ENCODE data around the gene METAP1D. TPM values are rescaled to one million over a fixed set of nuclear protein-coding genes. Genes with fewer than 3 reads are reported as not detected.

Gene METAP1D
- total RNA-seq, 4 donors from 2014 or later = 0.75 to 6.4 (median 3.6) TPM

- H3K4me1 ChIP-seq = peaks cover 0 to 6% (median 0%) of the 10 kb centered on the region in 4 donors
- no peak overlapping the region for H3K27ac ChIP-seq
- H3K9me3 ChIP-seq = no peaks in the 10 kb centered on the region
- H3K27me3 ChIP-seq = no peaks in the 10 kb centered on the region
- in situ Hi-C loops (cut with MboI; ENCODE audit: low pct_ligation_motif_present in 1 of 4, low pct_unique_long_range_greater_than_20kb in 1 of 4, low sequenced_read_pairs in 3 of 4) (no loop called here), intact Hi-C loops (cut with DNase I; ENCODE audit: low total_unique reads) (no loop called here)
- DNase-seq = no peak
- WGBS, 2 donors (ENCODE audit: low coverage in 1 of 2) = 87 to 100% methylated on average over 1 to 2 of the region's 2 CpGs
- TF ChIP-seq POLR2A (IDR thresholded peaks at IDR 0.05) (no peak), CTCF (IDR thresholded peaks at IDR 0.05) (no peak), POLR2AphosphoS5 (IDR thresholded peaks at IDR 0.05) (no peak), EP300 (IDR thresholded peaks at IDR 0.05; ENCODE audit: low read depth) (no peak)
- peaks cover 0 to 9% (median 3%) of the 10 kb centered on the region in 4 donors for H3K36me3 ChIP-seq
- H3K4me3 ChIP-seq = no peak overlapping the region
Measured at GRCh38 chr2:171963198-171963597, 36.6 kb upstream of the METAP1D start.

GRCh38 chr2:171964308-171964707 lies 35.4 kb upstream of the METAP1D start:
- Histone ChIP-seq H3K27me3 (no peaks in the 10 kb centered on the region), H3K4me3 (no peak overlapping the region), H3K4me1 (peaks cover 0 to 6% (median 0%) of the 10 kb centered on the region in 4 donors), H3K36me3 (peaks cover 0 to 9% (median 3%) of the 10 kb centered on the region in 4 donors), H3K9me3 (no peaks in the 10 kb centered on the region), H3K27ac (no peak overlapping the region)
- WGBS, 2 donors (ENCODE audit: low coverage in 1 of 2) = 92 to 100% methylated on average over 2 of the region's 2 CpGs
- no peak for DNase-seq
- TF ChIP-seq POLR2AphosphoS5 (IDR thresholded peaks at IDR 0.05) = no peak
- TF ChIP-seq CTCF (IDR thresholded peaks at IDR 0.05) = no peak
- no peak for TF ChIP-seq EP300 (IDR thresholded peaks at IDR 0.05; ENCODE audit: low read depth)
- TF ChIP-seq POLR2A (IDR thresholded peaks at IDR 0.05) = no peak
- in situ Hi-C loops (cut with MboI; ENCODE audit: low pct_ligation_motif_present in 1 of 4, low pct_unique_long_range_greater_than_20kb in 1 of 4, low sequenced_read_pairs in 3 of 4) = no loop called here
- intact Hi-C loops (cut with DNase I; ENCODE audit: low total_unique reads) = no loop called here

GRCh38 chr2:171965238-171965637 lies 34.5 kb upstream of the METAP1D start:
- Histone ChIP-seq H3K27me3 (no peaks in the 10 kb centered on the region), H3K4me1 (no peaks in the 10 kb centered on the region), H3K36me3 (peaks cover 0 to 9% (median 6%) of the 10 kb centered on the region in 4 donors), H3K9me3 (no peaks in the 10 kb centered on the region), H3K4me3 (no peak overlapping the region), H3K27ac (no peak overlapping the region)
- in situ Hi-C loops (cut with MboI; ENCODE audit: low pct_ligation_motif_present in 1 of 4, low pct_unique_long_range_greater_than_20kb in 1 of 4, low sequenced_read_pairs in 3 of 4) = no loop called here
- intact Hi-C loops (cut with DNase I; ENCODE audit: low total_unique reads) = no loop called here
- WGBS, 2 donors (ENCODE audit: low coverage in 1 of 2) = 91 to 93% methylated on average over 3 of the region's 3 CpGs
- TF ChIP-seq POLR2A (IDR thresholded peaks at IDR 0.05) (no peak), POLR2AphosphoS5 (IDR thresholded peaks at IDR 0.05) (no peak), EP300 (IDR thresholded peaks at IDR 0.05; ENCODE audit: low read depth) (no peak), CTCF (IDR thresholded peaks at IDR 0.05) (no peak)
- no peak for DNase-seq

GRCh38 chr2:171965661-171966060 lies 34.1 kb upstream of the METAP1D start:
- no peaks in the 10 kb centered on the region for H3K9me3 ChIP-seq
- TF ChIP-seq POLR2AphosphoS5 (IDR thresholded peaks at IDR 0.05) (no peak), CTCF (IDR thresholded peaks at IDR 0.05) (no peak), POLR2A (IDR thresholded peaks at IDR 0.05) (no peak), EP300 (IDR thresholded peaks at IDR 0.05; ENCODE audit: low read depth) (no peak)
- in situ Hi-C loops (cut with MboI; ENCODE audit: low pct_ligation_motif_present in 1 of 4, low pct_unique_long_range_greater_than_20kb in 1 of 4, low sequenced_read_pairs in 3 of 4) = no loop called here
- H3K36me3 ChIP-seq = peaks cover 0 to 9% (median 6%) of the 10 kb centered on the region in 4 donors
- H3K4me3 ChIP-seq = no peak overlapping the region
- DNase-seq = no peak
- no peaks in the 10 kb centered on the region for H3K27me3 ChIP-seq
- H3K4me1 ChIP-seq = no peaks in the 10 kb centered on the region
- intact Hi-C loops (cut with DNase I; ENCODE audit: low total_unique reads) = no loop called here
- WGBS, 2 donors (ENCODE audit: low coverage in 1 of 2) = 79 to 95% methylated on average over 3 of the region's 3 CpGs
- H3K27ac ChIP-seq = no peak overlapping the region
